GM12873 (cell line): Measurements from ENCODE around the gene ANAPC5.

Source experiments
- TF ChIP-seq, protein P1 (sequence below): IDR thresholded peaks from 2 replicates; pipeline ENCODE4 v1.5.1; 2012; ENCODE audit warnings: low read depth, mild to moderate bottlenecking, moderate library complexity, low read length, control low read depth; ENCODE audit not compliant: insufficient read depth; ENCODE audit errors: missing control alignments

The ANAPC5 gene

DNA sequence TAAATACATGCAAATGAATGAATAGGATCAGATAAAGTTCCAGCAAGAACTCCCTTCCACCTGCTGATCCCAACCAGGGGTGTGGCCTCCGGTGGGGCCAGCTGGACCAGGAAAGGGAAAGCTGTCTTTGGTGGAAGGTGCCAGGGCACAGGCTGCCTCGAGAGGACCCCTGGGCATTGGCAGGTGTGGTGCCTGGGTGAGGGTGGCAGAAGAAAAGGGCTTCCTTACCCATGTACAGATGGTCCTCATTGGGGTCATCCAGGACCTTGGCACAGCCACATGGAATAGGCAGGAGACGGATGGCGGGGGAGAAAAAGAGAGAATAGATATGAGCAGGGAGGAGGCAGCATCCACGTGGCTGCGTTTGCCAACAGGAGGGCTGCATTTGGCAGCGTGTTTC, 92.1 kb downstream of the ANAPC5 start:
- TF ChIP-seq, protein P1, sequence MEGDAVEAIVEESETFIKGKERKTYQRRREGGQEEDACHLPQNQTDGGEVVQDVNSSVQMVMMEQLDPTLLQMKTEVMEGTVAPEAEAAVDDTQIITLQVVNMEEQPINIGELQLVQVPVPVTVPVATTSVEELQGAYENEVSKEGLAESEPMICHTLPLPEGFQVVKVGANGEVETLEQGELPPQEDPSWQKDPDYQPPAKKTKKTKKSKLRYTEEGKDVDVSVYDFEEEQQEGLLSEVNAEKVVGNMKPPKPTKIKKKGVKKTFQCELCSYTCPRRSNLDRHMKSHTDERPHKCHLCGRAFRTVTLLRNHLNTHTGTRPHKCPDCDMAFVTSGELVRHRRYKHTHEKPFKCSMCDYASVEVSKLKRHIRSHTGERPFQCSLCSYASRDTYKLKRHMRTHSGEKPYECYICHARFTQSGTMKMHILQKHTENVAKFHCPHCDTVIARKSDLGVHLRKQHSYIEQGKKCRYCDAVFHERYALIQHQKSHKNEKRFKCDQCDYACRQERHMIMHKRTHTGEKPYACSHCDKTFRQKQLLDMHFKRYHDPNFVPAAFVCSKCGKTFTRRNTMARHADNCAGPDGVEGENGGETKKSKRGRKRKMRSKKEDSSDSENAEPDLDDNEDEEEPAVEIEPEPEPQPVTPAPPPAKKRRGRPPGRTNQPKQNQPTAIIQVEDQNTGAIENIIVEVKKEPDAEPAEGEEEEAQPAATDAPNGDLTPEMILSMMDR, result no peak

DNA sequence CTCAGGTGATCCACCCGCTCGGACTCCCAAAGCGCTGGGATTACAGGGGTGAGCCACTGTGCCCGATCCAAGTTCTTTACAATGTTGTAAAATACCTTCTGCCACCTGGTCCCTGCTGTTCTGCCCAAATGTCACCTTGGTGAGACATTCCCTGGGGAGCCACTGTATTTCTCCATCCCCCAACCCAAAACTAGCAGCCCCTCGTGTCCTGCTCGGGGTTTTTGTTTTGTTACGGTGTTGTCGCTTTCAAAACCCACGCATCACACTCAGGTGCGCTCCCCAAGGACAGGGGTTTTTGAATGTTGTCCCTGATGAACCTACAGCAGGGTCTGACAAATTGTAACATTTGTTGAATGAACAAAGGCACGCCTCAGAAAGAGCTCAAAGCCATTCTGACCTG, 93.1 kb downstream of the ANAPC5 start:
- TF ChIP-seq, protein P1, result no peak
